Liver (tissue), 9 donors: Measurements from ENCODE around the gene RAB43. TPM values are rescaled to one million over a fixed set of nuclear protein-coding genes. Genes with fewer than 3 reads are reported as not detected.

Experiments used
- DNase-seq: peaks from one replicate; pipeline ENCODE4 v3.0.0-alpha.2; 2017; ENCODE audit warnings: low spot score
- H3K27ac ChIP-seq, 2 donors: one replicate each; pipeline ENCODE4 v1.7.0; 2013; ENCODE audit warnings: inconsistent platforms in 2 of 2, low read length in 2 of 2, control low read depth in 1 of 2, low read depth in 1 of 2, mild to moderate bottlenecking in 1 of 2
- H3K27me3 ChIP-seq, 4 donors: one replicate each; pipeline versions ENCODE4 v1.6.1 to v1.7.0; 2013; ENCODE audit warnings: low read length in 3 of 4, inconsistent platforms in 1 of 4, mild to moderate bottlenecking in 1 of 4, moderate library complexity in 1 of 4; ENCODE audit not compliant: control insufficient read depth in 4 of 4, insufficient read depth in 4 of 4
- H3K36me3 ChIP-seq, 4 donors: one replicate each; pipeline versions ENCODE4 v1.6.1 to v1.7.0; 2013; ENCODE audit warnings: low read length in 3 of 4, mild to moderate bottlenecking in 3 of 4, low read depth in 1 of 4, moderate library complexity in 1 of 4; ENCODE audit not compliant: control insufficient read depth in 4 of 4, insufficient read depth in 3 of 4
- H3K4me1 ChIP-seq, 4 donors: one replicate each; pipeline versions ENCODE4 v1.6.1 to v1.7.0; 2013; ENCODE audit warnings: low read length in 3 of 4, mild to moderate bottlenecking in 3 of 4, moderate library complexity in 1 of 4; ENCODE audit not compliant: control insufficient read depth in 4 of 4, insufficient read depth in 4 of 4
- H3K4me3 ChIP-seq, 3 donors: one replicate each; pipeline versions ENCODE4 v1.6.1 to v1.7.0; 2013; ENCODE audit warnings: low read length in 3 of 3, control low read depth in 1 of 3, low read depth in 1 of 3, mild to moderate bottlenecking in 1 of 3
- H3K9ac ChIP-seq, 2 donors: one replicate each; pipeline ENCODE4 v1.7.0; 2013; ENCODE audit warnings: low read length in 2 of 2, mild to moderate bottlenecking in 2 of 2, moderate library complexity in 2 of 2, control low read depth in 1 of 2, low read depth in 1 of 2
- H3K9me3 ChIP-seq, 4 donors: one replicate each; pipeline versions ENCODE4 v1.6.1 to v1.7.0; 2013; ENCODE audit warnings: low read length in 3 of 4; ENCODE audit not compliant: control insufficient read depth in 4 of 4
- ATF3 ChIP-seq: IDR thresholded peaks from 2 replicates; pipeline ENCODE4 v1.6.1; 2016; ENCODE audit warnings: antibody characterized with exemption
- CTCF ChIP-seq: fragments of 150-350 bp; IDR thresholded peaks from 2 replicates; pipeline ENCODE4 v1.5.1; 2017; ENCODE audit warnings: improper control_type of control experiment, low read depth, low read length; ENCODE audit not compliant: missing input control
- EGR1 ChIP-seq, 2 donors: IDR thresholded peaks; 2 replicates each; pipeline ENCODE4 v1.6.1; 2016 to 2018; ENCODE audit warnings: antibody characterized with exemption in 2 of 2, low read depth in 2 of 2
- FOXA1 ChIP-seq: IDR thresholded peaks from 2 replicates; pipeline ENCODE4 v1.6.1; 2016; ENCODE audit warnings: antibody characterized with exemption
- FOXA2 ChIP-seq: IDR thresholded peaks from 2 replicates; pipeline ENCODE4 v1.6.1; 2016; ENCODE audit warnings: antibody characterized with exemption
- GABPA ChIP-seq, 2 donors: IDR thresholded peaks in 1 of 2; conservative IDR thresholded peaks in 1 of 2; 2 replicates each; pipeline ENCODE4 v1.6.1; 2016; ENCODE audit warnings: antibody characterized with exemption in 2 of 2, mild to moderate bottlenecking in 1 of 2, moderate library complexity in 1 of 2
- HNF4A ChIP-seq, 2 donors: conservative IDR thresholded peaks; 2 replicates each; pipeline ENCODE4 v1.6.1; 2016; ENCODE audit warnings: antibody characterized with exemption in 2 of 2, mild to moderate bottlenecking in 2 of 2
- HNF4G ChIP-seq: IDR thresholded peaks from 2 replicates; pipeline ENCODE4 v1.6.1; 2016; ENCODE audit warnings: antibody characterized with exemption
- JUND ChIP-seq, 2 donors: IDR thresholded peaks; 2 replicates each; pipeline ENCODE4 v1.6.1; 2016; ENCODE audit warnings: antibody characterized with exemption in 2 of 2
- NR2F2 ChIP-seq: IDR thresholded peaks from 2 replicates; pipeline ENCODE4 v1.6.1; 2016; ENCODE audit warnings: antibody characterized with exemption
- RAD21 ChIP-seq, 2 donors: IDR thresholded peaks; 2 replicates each; pipeline ENCODE4 v1.6.1; 2016; ENCODE audit warnings: antibody characterized with exemption in 2 of 2, mild to moderate bottlenecking in 2 of 2
- REST ChIP-seq: IDR thresholded peaks from 2 replicates; pipeline ENCODE4 v1.6.1; 2016; ENCODE audit warnings: antibody characterized with exemption, mild to moderate bottlenecking
- SP1 ChIP-seq: IDR thresholded peaks from 2 replicates; pipeline ENCODE4 v1.6.1; 2018; ENCODE audit warnings: antibody characterized with exemption, mild to moderate bottlenecking
- YY1 ChIP-seq: IDR thresholded peaks from 2 replicates; pipeline ENCODE4 v1.6.1; 2016; ENCODE audit warnings: antibody characterized with exemption, mild to moderate bottlenecking
- ZBTB33 ChIP-seq: IDR thresholded peaks from 2 replicates; pipeline ENCODE4 v1.6.1; 2016; ENCODE audit warnings: antibody characterized with exemption
- WGBS: extraction: QIAGEN DNeasy Blood & Tissue Kit; methylation state at CpG from one replicate; pipeline ENCODE4 v1.1.7; 2013; 5-methylcytosine and 5-hydroxymethylcytosine counted together
- polyA plus RNA-seq, 2 donors: library from polyadenylated mRNA; stranded (reverse) in 1 of 2; unstranded in 1 of 2; fragments of 200-250 nt in 1 of 2; fragments of >200 nt in 1 of 2; fragmentation: Nextera tagmentation in 1 of 2; extraction: Ambion mirVana in 1 of 2; gene quantifications; one replicate each; pipeline versions ENCODE4 v1.2.1 to v1.2.3, GENCODE V29; 2013 to 2015
- total RNA-seq, 2 donors: library from RNA; depleted of rRNA; stranded (reverse); fragments of >200 nt; gene quantifications; one replicate each; pipeline ENCODE4 v1.2.3, GENCODE V29; 2014
- donor health status: healthy.
- donor health status: healthy.
- donor health status: healthy.
- donor health status: healthy.
- donor health status: healthy.

RAB43 gene
- total and polyA plus RNA-seq, 4 donors, result 13.4 to 58.1 (median 26.5) TPM

- no peak overlapping the region for H3K27ac ChIP-seq
- H3K36me3 ChIP-seq, result no peaks in the 10 kb centered on the region
- H3K4me1 ChIP-seq, result peaks cover 0 to 3% (median 0%) of the 10 kb centered on the region in 4 donors
- 89% methylated on average over 6 of the region's 6 CpGs for WGBS
- H3K9me3 ChIP-seq, result no peaks in the 10 kb centered on the region
- H3K4me3 ChIP-seq, result no peak overlapping the region
- H3K9ac ChIP-seq, result no peak overlapping the region
- DNase-seq, result no peak
- TF ChIP-seq JUND (IDR thresholded peaks at IDR 0.05) (no peak), YY1 (no peak), CTCF (no peak)
- H3K27me3 ChIP-seq, result no peaks in the 10 kb centered on the region
These were observed 37.1 kb downstream of the RAB43 start for GRCh38 chr3:129084501-129084900.

- TF ChIP-seq HNF4A (conservative IDR thresholded peaks at IDR 0.05) (no peak), FOXA1 (no peak), RAD21 (IDR thresholded peaks at IDR 0.05) (no peak)
- no peaks in the 10 kb centered on the region for H3K36me3 ChIP-seq
- 77% methylated on average over 9 of the region's 9 CpGs for WGBS
These were observed 39.6 kb downstream of the RAB43 start for GRCh38 chr3:129082026-129082425.

GRCh38 chr3:129081503-129081902 lies 40.1 kb downstream of the RAB43 start:
- WGBS, result 70% methylated on average over 8 of the region's 8 CpGs
- Histone ChIP-seq H3K27ac (no peak overlapping the region), H3K9me3 (no peaks in the 10 kb centered on the region), H3K4me1 (peaks cover 0 to 8% (median 3%) of the 10 kb centered on the region in 4 donors), H3K4me3 (no peak overlapping the region), H3K9ac (no peak overlapping the region), H3K36me3 (no peaks in the 10 kb centered on the region), H3K27me3 (no peaks in the 10 kb centered on the region)
- DNase-seq, result no peak
- TF ChIP-seq CTCF, result no peak
- TF ChIP-seq EGR1 (IDR thresholded peaks at IDR 0.05; ENCODE audit: low read depth in 2 of 2), result no peak
- TF ChIP-seq REST, result no peak
- no peak for TF ChIP-seq NR2F2
- no peak for TF ChIP-seq SP1
- TF ChIP-seq HNF4G, result no peak
- TF ChIP-seq GABPA (IDR thresholded peaks at IDR 0.05 in 1 of 2, conservative IDR thresholded peaks at IDR 0.05 in 1 of 2), result no peak
- no peak for TF ChIP-seq ATF3
- TF ChIP-seq ZBTB33, result no peak
- TF ChIP-seq FOXA2, result no peak
- no peak for TF ChIP-seq YY1

More at GRCh38 chr3:129082026-129082425, 39.6 kb downstream of the RAB43 start:
- Histone ChIP-seq H3K9ac (no peak overlapping the region), H3K4me1 (peaks cover 0 to 5% (median 2%) of the 10 kb centered on the region in 4 donors), H3K4me3 (no peak overlapping the region), H3K9me3 (no peaks in the 10 kb centered on the region), H3K27me3 (no peaks in the 10 kb centered on the region), H3K27ac (no peak overlapping the region)
- DNase-seq, result no peak
